HK-2 (cell line): ENCODE data around the gene TMCO6.

ENCODE experiments used
- DNase-seq: peaks from one replicate; pipeline ENCODE4 v3.0.0-alpha.2; 2018; ENCODE audit not compliant: unreplicated experiment

Gene TMCO6

GRCh38 chr5:140672455-140673186 is 33.4 kb downstream of the TMCO6 start:
- no peak for DNase-seq

DNA sequence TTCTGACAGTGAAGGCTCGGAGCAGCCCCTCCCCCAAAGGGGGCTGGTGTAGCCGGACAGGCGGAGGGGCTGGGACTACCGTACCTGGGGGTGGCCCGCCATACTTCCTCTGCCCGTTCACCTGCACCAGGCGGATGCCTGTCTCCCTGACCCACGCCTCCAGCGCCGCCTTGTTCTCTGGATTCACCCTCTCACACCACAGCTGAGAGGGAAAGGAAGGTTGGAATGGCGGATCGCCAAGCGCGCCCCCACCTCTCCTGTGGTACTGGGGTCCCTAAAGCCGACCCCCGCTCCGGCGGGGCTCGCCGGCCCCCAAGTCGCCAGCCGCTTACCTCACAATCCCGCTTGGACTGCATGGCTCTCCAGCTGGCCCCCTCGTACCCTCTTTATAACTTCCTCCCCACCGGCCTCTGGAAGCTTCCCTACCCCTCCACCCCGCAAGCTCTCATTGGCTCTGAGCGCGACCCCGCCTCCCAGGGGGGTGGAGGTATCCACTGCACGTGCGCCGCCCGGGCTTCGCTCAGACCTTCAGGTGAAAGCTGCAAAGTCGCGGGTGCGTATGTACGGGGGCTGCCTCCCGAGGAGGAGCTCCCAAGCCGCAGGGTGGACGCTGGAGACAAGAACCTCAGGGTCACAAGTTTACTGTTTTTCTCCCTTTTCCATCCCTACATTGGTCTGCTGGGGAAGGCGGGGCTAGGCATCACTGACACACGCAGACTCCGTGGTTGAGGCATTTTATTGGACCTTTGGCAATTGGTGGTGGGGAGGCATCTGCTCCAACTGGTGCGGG is 34.1 kb downstream of the TMCO6 start, which contains the start of gene DND1:
Gene DND1 (minus strand): TSS at position 390 of the 790 bp plus-strand sequence. CDS start 34 bp downstream, at position 356.
- no peak for DNase-seq

- no peak for DNase-seq
Measured at GRCh38 chr5:140674211-140674610, 35.0 kb downstream of the TMCO6 start.

DNA sequence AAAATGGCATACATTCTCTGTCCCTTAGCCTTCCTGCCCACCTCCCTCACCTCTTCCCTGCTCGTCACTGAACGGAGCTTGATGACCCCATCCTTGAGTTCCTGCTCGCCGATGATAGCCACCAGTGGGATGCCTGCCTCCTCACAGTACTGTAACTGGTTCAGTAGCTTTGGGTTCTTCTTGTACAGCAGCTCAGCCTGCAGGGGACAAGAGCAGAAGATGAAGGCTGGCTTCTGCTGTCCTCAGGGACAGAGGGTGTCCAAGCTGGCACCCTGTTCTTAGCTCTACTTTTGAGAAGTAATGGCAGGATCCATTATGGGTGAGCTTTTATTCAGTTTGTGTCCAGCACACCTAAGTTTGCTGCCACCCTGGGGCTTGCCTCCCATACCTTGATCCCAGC is 35.4 kb downstream of the TMCO6 start:
- DNase-seq, result no peak

- DNase-seq, result no peak
Measured at GRCh38 chr5:140677947-140678346, 38.7 kb downstream of the TMCO6 start.

- DNase-seq, result no peak
Measured at GRCh38 chr5:140678993-140679392, 39.7 kb downstream of the TMCO6 start.

GRCh38 chr5:140690376-140690932 is 51.2 kb downstream of the TMCO6 start:
- DNase-seq, result no peak

GRCh38 chr5:140690941-140691924 is 52.0 kb downstream of the TMCO6 start, which contains the start of the genes HARS1 and HARS2:
TSS of gene HARS1 (minus strand) at chr5:140691370. CDS start at chr5:140691304, 66 bp downstream.
TSS of gene HARS2 (plus strand) at chr5:140691455. CDS start at chr5:140691649, 194 bp downstream.
- DNase-seq, result peak; percentile 90

- no peak for DNase-seq
Measured at GRCh38 chr5:140694276-140694675, 55.0 kb downstream of the TMCO6 start.
